HG02759 (cell line): ENCODE measurements around the gene CEP131.

Source experiments
- ATAC-seq: cut with Tn5 transposase; IDR thresholded peaks from one replicate; pipeline ENCODE4 v1.9.1; 2021; ENCODE audit warnings: mild to moderate bottlenecking, moderate library complexity; ENCODE audit not compliant: unreplicated experiment

The CEP131 gene

DNA sequence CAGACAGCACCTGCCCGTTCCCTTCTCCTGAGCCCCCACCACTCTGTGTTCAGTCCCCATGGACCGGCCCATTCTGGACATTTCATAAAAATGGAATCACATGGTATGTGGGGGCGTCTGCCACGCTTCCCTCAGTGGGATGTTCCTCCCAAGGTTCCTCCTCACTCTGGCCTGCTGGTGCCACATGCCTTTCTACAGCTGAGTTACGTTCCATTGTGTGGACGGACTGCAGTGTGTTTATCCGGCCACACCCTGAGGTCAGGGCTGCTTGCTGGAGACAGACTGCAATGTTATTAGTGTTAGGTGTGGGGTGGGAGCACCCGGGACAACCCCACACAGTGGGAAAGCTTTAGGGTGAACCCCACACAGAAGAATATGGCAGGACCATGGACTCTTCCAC lies 50.8 kb downstream of the CEP131 start:
- ATAC-seq: no peak

DNA sequence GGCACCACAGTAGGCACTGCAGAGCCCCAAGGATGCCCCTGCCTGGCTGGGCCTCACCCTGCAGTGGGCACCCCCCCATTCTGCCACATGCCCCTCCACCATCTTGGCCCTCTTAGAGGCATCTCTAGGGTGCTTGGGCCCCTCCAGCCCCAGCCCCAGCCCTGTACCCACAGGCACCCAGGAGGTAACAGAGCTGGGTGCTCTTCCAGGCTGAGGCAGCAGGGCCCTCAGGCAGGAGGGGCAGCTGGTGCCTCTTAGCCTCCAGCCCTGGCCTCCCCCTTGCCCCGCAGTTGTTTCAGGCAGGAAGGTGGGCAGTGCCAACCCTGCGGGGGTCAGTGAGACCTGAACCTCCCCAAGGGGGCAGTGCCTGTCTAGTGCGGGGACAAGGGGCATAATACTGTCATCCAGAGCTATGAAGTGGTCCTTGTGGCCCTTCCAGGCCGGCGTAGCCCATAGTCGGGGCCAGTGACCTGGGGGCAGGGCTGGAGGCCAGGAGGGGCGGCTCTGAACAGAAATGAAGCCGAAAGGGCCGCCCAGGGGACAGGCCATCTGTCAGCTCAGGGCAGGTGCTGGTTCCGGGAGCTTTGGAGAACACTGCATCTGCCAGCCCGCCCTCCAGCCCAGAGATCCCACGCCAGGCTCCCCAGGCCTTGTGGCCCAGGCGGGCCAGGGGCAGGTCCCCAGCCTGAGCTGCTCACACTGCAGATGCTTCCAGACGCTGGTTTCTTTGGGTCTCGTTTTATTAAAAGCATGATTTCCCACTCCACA lies 51.9 kb downstream of the CEP131 start:
- no peak for ATAC-seq

DNA sequence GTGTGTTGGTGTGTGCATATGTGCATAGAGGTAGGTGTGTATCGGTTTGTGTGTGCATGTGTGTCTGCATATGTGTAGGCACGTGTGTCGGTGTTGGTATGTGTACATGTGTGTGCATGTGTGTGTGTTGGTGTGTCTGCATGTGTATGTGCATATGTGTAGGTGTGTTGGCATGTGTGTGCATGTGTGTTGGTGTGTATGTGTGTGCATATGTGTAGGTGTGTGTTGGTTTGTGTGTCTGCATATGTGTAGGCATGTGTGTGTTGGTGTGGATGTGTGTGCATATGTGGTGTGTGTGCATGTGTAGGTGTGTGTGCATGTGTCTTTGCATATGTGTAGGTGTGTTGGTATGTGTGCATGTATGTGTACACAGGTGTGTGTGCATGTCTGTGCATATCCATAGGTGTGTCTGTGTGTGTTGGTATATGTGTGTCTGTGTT lies 52.9 kb downstream of the CEP131 start:
- ATAC-seq: no peak

DNA sequence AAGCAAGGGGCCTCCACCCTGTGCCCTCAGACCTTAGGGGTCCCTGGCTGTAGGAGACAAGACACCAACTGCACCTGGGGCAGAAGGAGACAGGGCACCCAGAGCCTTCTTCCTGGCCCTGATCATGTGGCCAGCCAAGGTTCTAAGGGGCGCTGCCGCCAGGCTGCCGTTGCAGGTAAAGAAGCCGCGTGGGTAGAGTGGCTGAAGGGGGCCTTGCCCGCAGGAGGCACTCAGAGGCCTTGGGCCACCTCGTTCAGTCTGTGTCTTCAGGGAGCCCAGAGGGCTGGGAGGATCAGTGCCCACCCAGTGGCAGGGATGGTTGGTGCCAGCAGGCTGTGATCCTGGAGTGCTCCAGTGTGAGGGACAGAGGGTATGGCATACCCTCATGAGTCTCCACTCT lies 55.1 kb downstream of the CEP131 start:
- no peak for ATAC-seq

DNA sequence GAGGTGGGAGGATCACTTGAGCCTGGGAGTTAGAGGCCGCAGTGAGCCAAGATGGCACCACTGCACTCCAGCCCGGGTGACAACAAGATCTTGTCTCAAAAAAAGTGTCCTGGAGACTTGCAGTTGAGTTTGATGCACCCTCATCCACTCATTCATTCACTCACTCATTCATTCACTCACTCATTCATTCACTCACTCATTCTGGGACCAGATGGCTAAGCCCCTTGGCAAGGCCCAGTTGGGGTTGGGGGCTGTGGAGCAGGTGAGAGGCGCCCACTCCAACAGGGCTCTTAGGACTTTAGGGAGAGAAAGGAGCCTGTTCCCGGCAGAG lies 55.6 kb downstream of the CEP131 start:
- ATAC-seq: no peak

DNA sequence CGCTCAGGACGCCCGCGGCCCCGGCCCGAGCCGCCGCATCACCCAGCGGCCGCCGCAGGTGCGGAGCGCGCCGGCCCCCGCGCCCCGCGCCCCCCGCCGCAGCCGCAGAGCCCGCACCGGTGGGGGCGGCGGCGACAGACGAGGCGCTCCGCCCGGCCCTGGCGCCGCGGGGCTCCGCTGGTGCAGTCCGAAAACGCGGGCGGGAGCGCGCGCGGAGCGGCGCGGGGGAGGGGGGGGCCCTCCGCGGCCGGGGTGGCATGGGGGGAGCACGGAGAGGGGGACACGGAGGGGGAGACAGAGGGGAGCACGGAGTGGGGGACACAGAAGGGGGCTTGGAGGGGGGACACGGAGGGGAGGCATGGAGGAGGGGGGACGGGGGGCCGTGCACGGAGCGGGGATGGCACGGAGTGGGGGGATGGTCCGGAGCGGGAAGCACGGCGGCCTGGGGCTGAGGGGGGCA lies 56.7 kb downstream of the CEP131 start, which contains the start of gene AATK:
Gene AATK (minus strand): TSS at position 189 of the 460 bp plus-strand sequence. CDS start 229 bp downstream, outside the sequence.
- ATAC-seq: no peak

DNA sequence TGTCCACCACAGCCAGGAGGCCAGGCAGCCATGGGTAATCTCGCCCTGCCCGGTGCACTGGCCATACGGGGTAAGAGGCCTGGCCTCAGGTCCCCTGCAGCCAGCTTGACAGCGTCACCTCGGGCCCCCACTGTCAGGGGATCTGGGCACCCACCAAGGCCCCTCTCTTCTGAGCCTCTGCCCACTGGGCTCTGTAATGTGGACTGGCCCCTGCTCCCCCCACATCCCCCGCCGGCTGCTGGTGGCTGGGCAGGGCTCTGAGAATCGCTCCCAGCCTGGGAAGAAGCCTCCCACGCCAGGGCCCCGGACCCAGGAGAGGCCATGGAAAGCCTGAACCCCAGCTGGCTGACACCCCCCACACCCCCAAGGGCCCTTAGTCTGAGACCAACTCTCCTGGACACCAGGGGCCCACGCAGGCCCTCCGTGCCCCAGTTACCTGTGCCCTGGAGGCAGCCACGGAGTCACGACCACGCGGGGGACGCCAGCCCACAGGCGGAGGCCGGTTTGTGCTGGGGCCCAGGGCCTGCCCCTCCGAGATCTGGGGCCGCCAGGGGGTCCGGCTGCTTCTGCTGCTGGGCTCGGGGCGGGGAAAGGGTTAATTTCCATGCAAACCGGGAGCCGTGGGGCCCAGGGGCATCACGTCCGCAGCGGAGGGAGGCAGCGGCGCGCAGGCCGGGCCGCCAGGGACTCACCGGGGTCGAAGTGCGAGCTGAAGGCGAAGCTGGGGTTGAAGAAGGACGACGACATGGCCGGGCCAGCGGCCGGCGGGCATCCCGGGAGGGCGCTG lies 57.3 kb downstream of the CEP131 start, which contains the start of gene PVALEF:
Gene PVALEF (plus strand): TSS at position 262 of the 787 bp plus-strand sequence. CDS start 15,720 bp downstream, outside the sequence.
- no peak for ATAC-seq

DNA sequence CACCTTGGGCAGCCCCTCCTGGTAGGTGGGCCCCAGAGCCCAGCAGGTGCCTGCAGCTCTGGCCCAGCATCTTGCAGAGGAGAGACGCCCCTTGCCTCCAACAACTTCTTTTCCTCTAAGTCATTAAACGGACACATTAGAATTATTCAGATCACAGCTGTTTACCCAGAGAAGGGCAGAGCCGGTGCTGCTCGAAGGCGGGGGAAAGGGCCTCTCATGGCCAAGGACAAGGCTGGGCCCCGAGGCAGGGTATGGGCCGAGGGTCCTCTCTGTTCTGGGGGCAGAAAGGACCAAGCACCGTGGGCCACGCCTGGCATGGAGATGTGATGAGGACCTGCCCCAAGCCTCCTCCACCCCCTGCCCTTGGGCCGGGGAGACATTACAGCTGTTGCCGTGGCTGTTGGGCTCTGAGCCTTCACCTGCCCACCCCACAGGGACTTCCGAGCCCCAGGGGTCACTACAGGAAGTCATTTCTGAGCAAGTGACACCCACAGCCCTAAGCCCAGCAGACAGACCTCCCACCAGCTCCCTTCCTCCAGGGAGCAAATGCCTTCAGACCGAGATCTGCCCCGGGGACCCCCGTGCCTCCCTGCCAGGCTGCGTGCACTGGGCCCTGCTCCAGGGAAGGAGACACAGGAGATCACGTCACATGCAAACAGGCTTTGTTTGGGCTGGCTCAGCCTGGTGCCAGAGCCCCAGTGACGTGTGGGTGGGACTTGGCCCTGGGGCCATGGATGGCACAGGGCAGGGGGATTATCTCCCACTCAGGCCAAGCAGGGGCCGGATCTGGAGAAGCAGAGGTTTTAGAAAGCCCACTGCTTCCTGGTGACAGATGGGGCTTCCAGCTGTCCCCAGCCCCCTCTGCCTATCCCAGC lies 58.2 kb downstream of the CEP131 start:
- ATAC-seq: no peak

DNA sequence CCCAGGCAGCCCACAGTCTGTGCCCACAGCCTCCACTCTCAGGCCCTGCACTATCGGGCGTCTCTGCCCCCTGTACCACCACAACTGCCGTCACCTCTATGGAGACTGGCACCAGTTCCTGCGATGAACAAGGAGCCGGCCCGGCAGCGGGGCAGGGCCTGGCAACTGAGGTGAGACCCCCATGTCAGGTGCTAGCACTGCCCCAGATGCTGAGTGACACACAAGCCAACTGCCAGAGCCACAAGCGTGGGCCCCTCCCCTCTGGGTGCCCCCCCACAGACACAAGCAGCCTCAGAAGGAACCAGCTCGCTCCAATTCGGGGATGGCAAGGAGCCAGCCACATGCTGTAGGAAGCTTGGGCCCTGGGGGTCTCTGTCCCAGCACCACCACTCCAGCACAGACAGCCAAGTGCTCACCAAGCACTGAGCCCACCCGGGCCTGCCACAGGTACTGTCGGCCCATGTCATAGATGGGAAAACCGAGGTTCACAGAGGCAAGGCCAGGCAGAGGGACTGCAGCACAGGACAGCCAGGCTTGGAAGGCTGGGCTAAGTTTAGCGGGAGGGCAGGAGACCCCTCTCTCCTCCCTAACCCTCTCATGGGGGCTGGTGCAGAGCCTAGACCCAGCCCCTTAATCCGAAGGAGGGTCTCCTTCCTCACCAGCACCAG lies 58.9 kb downstream of the CEP131 start:
- ATAC-seq: no peak

DNA sequence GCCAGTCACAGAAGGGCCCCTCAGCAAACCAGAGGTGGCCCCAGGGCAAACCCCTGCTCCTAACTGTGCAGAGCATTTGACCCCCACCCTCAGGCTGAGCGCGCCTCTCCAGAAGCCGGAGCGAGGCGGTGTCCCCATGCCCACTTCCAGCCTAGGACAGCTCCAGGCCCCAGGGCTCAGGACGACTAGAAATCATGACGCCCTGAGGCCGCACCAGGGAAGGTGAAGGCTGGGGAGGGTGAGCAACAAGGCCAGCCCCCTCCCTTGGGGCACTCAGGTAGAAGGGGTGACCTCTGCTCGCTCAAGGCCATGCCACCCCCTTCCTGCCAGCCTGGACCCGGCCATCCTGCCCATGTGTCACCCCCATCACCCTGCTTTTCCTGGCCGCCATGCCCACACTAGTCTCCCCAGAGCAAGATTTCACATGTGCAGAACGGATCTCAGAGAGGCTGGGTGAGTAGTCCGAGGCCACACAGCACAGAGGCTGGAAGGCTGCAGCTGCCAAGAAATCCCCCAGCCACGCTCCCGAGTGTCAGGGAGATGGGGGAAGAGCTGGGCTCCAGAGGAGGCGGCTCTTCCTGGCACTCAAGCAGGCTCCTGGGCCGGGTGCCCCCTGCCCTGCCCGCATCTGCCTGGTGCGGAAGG lies 59.6 kb downstream of the CEP131 start:
- ATAC-seq: no peak

DNA sequence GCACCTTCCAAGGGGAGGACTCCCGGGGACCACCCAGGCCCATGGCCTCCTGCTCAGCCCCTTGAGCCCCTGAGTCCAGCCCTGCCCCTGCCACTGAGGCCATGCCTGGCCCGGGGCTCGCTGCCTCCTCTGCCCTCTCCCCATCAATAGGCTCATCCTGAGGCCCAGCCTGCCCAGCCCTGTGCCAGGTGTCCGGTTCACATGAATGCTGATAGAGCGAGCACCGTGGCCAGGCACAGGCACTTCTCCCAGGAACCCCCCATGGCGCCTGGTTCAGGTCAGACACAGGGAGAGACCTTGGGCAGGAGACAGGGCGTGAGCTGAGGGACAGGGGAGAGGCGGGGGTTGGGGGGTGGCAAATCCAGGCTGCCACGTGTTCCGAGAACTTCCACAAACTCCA lies 60.3 kb downstream of the CEP131 start:
- no peak for ATAC-seq

DNA sequence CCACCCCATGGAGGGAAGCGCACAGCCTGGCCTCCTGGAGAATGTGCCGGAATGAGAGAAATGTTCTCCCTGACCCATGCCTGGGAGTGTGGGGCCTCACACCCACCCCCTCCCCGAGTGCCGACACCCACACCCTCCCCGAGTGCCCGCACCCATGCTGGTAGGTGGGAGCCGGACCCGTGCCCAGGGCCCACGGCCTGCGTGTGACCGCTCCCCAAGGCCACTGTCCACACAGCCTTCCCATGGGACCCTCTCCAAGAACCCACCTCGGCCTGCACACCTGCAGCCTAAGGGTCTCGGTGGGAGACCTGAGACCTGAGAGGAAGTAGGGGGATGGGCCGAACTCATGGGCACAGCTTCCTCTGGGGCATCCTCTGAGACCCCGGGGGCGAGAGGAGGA lies 60.8 kb downstream of the CEP131 start:
- ATAC-seq: no peak

DNA sequence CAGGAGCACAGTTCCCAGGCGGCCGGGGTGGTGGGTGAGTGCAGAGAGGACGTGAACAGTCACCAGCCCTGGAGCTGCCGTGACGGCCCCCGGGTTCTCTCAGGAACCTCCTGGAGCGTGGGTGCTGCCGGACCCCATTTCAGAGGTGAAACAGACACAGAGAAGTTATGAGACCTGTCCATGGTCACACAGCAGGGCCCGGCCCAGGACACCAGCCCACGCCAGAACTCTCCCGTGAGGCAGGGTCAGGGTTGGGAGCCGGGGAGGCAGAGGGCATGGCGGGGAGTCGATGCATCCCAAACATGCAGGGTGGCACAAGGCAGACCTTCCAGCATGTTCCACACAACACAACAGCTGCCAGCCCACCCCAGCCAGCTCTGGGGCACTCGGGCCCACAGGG lies 61.2 kb downstream of the CEP131 start:
- no peak for ATAC-seq

DNA sequence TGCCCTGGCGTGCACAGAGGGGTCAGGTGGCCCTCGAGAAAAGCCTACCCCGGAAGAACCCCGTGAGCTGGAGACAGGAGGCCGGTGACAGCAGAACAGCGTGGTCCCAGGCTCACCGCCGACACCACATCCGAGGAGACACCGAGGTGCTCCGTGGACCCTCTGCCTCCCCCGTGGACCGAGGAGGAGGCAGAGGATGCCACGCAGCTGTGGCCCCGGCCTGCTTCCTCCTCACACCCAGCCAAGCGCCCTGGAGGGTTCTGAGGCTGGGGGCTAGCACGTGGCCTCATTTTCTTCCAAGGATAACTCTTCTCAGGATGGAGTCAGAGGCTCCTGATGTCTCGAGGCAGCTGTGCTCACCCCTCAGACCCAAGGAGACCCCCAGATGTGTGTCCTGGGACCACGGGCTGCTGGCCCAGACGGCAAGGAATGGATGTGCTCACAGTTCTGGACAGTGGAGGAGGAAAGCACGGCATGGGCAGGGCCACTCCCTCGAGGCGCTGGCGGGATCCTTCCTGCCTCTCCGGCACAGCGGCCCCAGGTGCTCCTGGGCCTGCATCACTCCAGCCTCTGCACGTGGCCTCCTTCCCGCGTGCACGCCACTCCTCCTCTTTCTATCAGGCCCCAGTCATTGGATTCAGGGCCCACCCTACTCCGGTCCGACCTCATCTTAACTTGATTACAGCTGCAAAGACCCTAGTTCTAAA lies 61.9 kb downstream of the CEP131 start:
- no peak for ATAC-seq

DNA sequence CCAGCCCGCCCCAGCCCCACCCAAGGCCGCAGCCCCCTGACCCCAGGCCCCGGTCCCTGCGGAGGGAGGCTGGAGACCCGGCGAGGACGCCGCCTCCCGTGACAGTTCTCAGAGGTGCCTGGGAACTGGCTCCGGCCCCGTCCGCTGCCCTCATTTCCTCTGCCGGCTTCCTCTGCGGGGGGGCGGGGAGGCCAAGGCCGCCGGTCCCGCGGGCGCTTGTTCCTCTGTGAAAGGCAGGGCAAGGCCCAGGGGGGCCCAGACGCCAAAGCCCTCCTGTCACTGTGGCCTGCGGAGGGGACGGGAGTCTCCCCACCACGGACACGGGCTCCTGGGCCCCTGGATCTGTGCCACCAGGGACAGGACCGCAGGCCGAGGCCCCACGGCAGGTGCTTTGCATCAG lies 62.5 kb downstream of the CEP131 start:
- ATAC-seq: no peak

DNA sequence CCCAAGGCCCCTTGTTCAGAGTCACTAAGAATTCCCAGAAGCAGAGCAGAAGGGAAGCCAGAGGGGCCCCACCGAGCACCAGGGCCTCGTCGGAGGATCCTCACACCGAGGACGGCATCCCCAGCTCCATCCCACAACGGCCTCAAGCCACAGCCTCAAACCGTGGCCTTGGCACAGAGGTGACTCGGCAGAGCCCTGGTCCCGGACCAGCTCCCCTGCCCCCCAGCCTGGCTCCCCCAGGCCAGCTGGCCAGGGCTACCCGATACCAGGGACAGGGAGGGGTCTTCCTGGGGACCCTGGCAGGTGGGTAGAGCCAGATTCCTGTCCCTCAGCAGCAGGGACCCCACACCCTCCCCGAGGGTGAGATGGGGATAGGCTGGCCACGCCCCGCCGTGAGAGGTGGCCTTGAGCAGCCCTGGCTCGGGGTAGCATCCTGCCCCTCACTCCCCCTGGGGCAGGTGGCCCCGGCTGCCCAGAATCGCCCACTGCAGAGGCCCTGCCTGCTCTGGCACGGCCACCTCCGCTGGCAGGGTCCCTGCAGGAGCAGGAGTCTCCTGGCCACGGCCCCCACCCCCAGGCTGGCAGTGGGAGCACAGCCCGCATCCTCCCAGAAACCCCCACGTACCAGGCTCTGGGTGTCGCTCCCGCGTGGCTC lies 63.0 kb downstream of the CEP131 start:
- ATAC-seq: no peak

DNA sequence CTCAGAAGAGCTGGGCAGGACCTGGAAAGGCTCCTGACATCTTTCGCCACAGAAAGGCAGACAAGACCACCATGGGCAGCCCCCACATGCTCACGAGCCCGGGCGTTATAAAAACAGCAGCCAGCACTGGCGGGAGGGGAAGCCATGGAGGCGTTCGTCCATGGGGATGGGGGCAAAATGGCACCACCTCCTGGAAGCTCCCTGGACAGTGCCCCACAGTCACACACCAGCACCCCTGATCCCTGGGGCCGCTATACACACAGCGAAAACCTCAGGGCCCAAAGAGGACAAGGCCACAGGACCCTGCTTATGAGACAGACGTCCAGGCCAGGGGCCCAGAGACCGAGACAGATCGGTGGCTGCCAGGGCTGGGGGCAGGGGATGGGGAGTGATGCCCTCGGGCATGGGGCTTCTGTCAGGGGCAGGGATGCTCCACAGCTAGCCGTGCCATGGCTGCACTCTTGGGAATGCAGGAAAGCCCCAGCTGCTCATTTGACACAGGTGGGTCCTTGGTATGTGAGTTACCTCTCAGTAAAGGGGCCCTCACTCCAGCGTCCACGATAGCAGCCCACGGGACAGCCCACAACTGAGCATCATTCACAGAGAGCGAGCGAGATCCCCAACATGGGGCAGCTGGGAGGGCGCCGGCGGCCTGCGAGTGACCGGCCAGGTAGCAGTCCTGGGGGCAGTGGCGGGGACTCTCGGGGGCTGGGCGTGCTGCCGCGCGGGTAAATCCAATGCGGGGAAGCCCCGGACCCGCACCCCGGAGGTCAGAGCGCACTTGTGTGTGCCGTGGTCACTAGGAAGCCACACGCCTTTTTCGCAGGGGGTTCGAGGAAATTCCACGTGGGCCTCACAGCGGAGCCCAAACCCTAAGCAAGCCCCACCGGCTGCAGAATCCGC lies 63.8 kb downstream of the CEP131 start:
- no peak for ATAC-seq
